H1 (cell line): ENCODE data around the gene CLASP2.

Experiments used
- CBX8 ChIP-seq: fragments of 300-800, 300-1000 bp; sonication (generic); IDR thresholded peaks from 2 replicates; pipeline ENCODE4 v1.7.1; 2016; ENCODE audit warnings: low read depth, low read length, borderline replicate concordance
- RAD21 ChIP-seq, 2 experiments: IDR thresholded peaks in 1 of 2; conservative IDR thresholded peaks in 1 of 2; 2 replicates each; pipeline ENCODE4 v1.6.1; 2011; ENCODE audit warnings: low read depth in 2 of 2, low read length in 2 of 2, improper control_type of control experiment in 1 of 2, inconsistent platforms in 1 of 2, mild to moderate bottlenecking in 1 of 2, moderate library complexity in 1 of 2
- SIN3A ChIP-seq, 2 experiments: IDR thresholded peaks in 1 of 2; conservative IDR thresholded peaks in 1 of 2; 2 replicates each; pipeline ENCODE4 v1.6.1; 2011 to 2012; ENCODE audit warnings: low read length in 2 of 2, improper control_type of control experiment in 1 of 2, low read depth in 1 of 2, mild to moderate bottlenecking in 1 of 2
- SUZ12 ChIP-seq: fragments of 200-600 bp; sonication (generic); IDR thresholded peaks from 2 replicates; pipeline ENCODE4 v1.6.1; 2012; ENCODE audit warnings: mild to moderate bottlenecking, inconsistent platforms, low read length, moderate library complexity, mixed read lengths
- YY1 ChIP-seq: IDR thresholded peaks from 2 replicates; pipeline ENCODE4 v1.6.1; 2011; ENCODE audit warnings: low read depth, mild to moderate bottlenecking, low read length
- TF ChIP-seq, protein P1 (sequence below), 3 experiments: IDR thresholded peaks; 1 replicate in 2 of 3; 2 replicates in 1 of 3; pipeline versions ENCODE4 v1.5.1 to v1.6.1; 2011; ENCODE audit warnings: low read length in 3 of 3, mild to moderate bottlenecking in 3 of 3, inconsistent platforms in 2 of 3, low read depth in 1 of 3, moderate library complexity in 1 of 3; ENCODE audit not compliant: insufficient read depth in 1 of 3; ENCODE audit errors: control extremely low read depth in 1 of 3

DNA sequence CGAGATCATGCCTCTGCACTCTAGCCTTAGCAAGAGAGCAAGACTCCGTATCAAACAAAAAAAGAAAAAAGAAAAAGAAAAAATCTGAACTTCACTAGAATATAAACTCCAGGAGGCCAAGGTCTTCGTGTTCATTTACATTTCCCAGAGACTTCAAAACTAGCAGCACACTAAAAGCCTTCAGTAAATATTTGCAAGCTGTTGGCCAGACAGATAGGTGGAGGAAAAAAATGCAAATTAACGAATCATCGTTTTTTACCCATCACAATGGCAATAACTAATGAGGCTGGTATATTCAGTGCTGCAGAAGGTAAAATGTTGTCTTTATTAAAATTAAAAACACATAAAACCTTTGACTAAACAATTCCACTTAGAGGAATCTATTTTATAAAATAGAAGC is 80.6 kb downstream of the CLASP2 start:
- no peak for TF ChIP-seq SUZ12
- TF ChIP-seq, protein P1, sequence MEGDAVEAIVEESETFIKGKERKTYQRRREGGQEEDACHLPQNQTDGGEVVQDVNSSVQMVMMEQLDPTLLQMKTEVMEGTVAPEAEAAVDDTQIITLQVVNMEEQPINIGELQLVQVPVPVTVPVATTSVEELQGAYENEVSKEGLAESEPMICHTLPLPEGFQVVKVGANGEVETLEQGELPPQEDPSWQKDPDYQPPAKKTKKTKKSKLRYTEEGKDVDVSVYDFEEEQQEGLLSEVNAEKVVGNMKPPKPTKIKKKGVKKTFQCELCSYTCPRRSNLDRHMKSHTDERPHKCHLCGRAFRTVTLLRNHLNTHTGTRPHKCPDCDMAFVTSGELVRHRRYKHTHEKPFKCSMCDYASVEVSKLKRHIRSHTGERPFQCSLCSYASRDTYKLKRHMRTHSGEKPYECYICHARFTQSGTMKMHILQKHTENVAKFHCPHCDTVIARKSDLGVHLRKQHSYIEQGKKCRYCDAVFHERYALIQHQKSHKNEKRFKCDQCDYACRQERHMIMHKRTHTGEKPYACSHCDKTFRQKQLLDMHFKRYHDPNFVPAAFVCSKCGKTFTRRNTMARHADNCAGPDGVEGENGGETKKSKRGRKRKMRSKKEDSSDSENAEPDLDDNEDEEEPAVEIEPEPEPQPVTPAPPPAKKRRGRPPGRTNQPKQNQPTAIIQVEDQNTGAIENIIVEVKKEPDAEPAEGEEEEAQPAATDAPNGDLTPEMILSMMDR (IDR thresholded peaks at IDR 0.05; ENCODE audit: control extremely low read depth in 1 of 3, insufficient read depth in 1 of 3, low read depth in 1 of 3, low read length in 3 of 3): no peak
- TF ChIP-seq SIN3A (conservative IDR thresholded peaks at IDR 0.05 in 1 of 2, IDR thresholded peaks at IDR 0.05 in 1 of 2; ENCODE audit: low read depth in 1 of 2, low read length in 2 of 2): no peak
- no peak for TF ChIP-seq CBX8
- no peak for TF ChIP-seq YY1
- no peak for TF ChIP-seq RAD21 (IDR thresholded peaks at IDR 0.05 in 1 of 2, conservative IDR thresholded peaks at IDR 0.05 in 1 of 2; ENCODE audit: low read depth in 2 of 2, low read length in 2 of 2)
